ENCODE data around the gene CHD2.
A peak's percentile ranks its signal among the peaks of the same experiment; 100 is the strongest.

CHD2 gene

GRCh38 chr15:93067649-93068085, 167.5 kb downstream of the CHD2 start:
- DNase-seq (ENCODE audit: low spot score): no peak

- DNase-seq (ENCODE audit: low spot score): no peak
These were observed 168.6 kb downstream of the CHD2 start for GRCh38 chr15:93068581-93069199.

GRCh38 chr15:93070132-93070531, 170.0 kb downstream of the CHD2 start:
- no peak for DNase-seq (ENCODE audit: low spot score)

GRCh38 chr15:93070551-93071296, 170.6 kb downstream of the CHD2 start:
- no peak for DNase-seq (ENCODE audit: low spot score)

- no peak for DNase-seq (ENCODE audit: low spot score)
These were observed 171.4 kb downstream of the CHD2 start for GRCh38 chr15:93071469-93071936.

- no peak for DNase-seq (ENCODE audit: low spot score)
These were observed 171.9 kb downstream of the CHD2 start for GRCh38 chr15:93072011-93072410.

GRCh38 chr15:93072411-93073394, 172.6 kb downstream of the CHD2 start:
- peak; percentile 64 for DNase-seq (ENCODE audit: low spot score)

- DNase-seq (ENCODE audit: low spot score): no peak
These were observed 173.4 kb downstream of the CHD2 start for GRCh38 chr15:93073465-93073952.

- DNase-seq (ENCODE audit: low spot score): no peak
These were observed 174.5 kb downstream of the CHD2 start for GRCh38 chr15:93074599-93074998.

GRCh38 chr15:93076217-93076616, 176.1 kb downstream of the CHD2 start:
- DNase-seq (ENCODE audit: low spot score): no peak

GRCh38 chr15:93076875-93077274, 176.8 kb downstream of the CHD2 start:
- no peak for DNase-seq (ENCODE audit: low spot score)
